T-helper 1 cell treated with Interleukin-12 subunit alpha and Interleukin-12 subunit beta and Interleukin-4 antibody, amounts not matched to agents 30 μg/mL and 1 μg/mL, for 36 hours (primary cell): ENCODE results near the gene MEGF6.

Experiments
- H3K27ac Mint-ChIP-seq: one replicate; pipeline ENCODE4 v1.8.0; 2021; ENCODE audit warnings: mild to moderate bottlenecking, mixed read lengths
- H3K27me3 Mint-ChIP-seq: one replicate; pipeline ENCODE4 v1.8.0; 2021; ENCODE audit warnings: low read depth, mixed read lengths
- H3K36me3 Mint-ChIP-seq: one replicate; pipeline ENCODE4 v1.8.0; 2021; ENCODE audit warnings: low read depth, mixed read lengths
- H3K4me1 Mint-ChIP-seq: one replicate; pipeline ENCODE4 v1.8.0; 2021; ENCODE audit warnings: low read depth, mixed read lengths
- H3K4me3 Mint-ChIP-seq: one replicate; pipeline ENCODE4 v1.8.0; 2021; ENCODE audit warnings: mild to moderate bottlenecking, moderate library complexity, mixed read lengths
- H3K9me3 Mint-ChIP-seq: one replicate; pipeline ENCODE4 v1.8.0; 2021; ENCODE audit warnings: mixed read lengths

Gene MEGF6

GRCh38 chr1:3466366-3467075 lies 144.8 kb downstream of the MEGF6 start:
- H3K4me3 Mint-ChIP-seq: no peak overlapping the region
- H3K27me3 Mint-ChIP-seq: no peaks in the 10 kb centered on the region
- H3K27ac Mint-ChIP-seq: no peak overlapping the region
- no peaks in the 10 kb centered on the region for H3K9me3 Mint-ChIP-seq
- H3K4me1 Mint-ChIP-seq: no peaks in the 10 kb centered on the region
- H3K36me3 Mint-ChIP-seq: no peaks in the 10 kb centered on the region

- Mint-ChIP-seq H3K4me1 (no peaks in the 10 kb centered on the region), H3K27ac (no peak overlapping the region), H3K9me3 (no peaks in the 10 kb centered on the region), H3K36me3 (no peaks in the 10 kb centered on the region), H3K4me3 (no peak overlapping the region), H3K27me3 (no peaks in the 10 kb centered on the region)
Measured at GRCh38 chr1:3465935-3466321, 145.4 kb downstream of the MEGF6 start.

GRCh38 chr1:3465091-3465934 lies 146.0 kb downstream of the MEGF6 start:
- Mint-ChIP-seq H3K9me3 (no peaks in the 10 kb centered on the region), H3K36me3 (no peaks in the 10 kb centered on the region), H3K4me1 (no peaks in the 10 kb centered on the region), H3K27me3 (no peaks in the 10 kb centered on the region), H3K27ac (no peak overlapping the region), H3K4me3 (no peak overlapping the region)

GRCh38 chr1:3464649-3465025 lies 146.7 kb downstream of the MEGF6 start:
- no peak overlapping the region for H3K4me3 Mint-ChIP-seq
- no peaks in the 10 kb centered on the region for H3K27me3 Mint-ChIP-seq
- H3K36me3 Mint-ChIP-seq: no peaks in the 10 kb centered on the region
- no peaks in the 10 kb centered on the region for H3K9me3 Mint-ChIP-seq
- H3K27ac Mint-ChIP-seq: no peak overlapping the region
- H3K4me1 Mint-ChIP-seq: no peaks in the 10 kb centered on the region

GRCh38 chr1:3463891-3464648 lies 147.2 kb downstream of the MEGF6 start:
- Mint-ChIP-seq H3K36me3 (no peaks in the 10 kb centered on the region), H3K27me3 (no peaks in the 10 kb centered on the region), H3K4me1 (no peaks in the 10 kb centered on the region), H3K27ac (no peak overlapping the region), H3K4me3 (no peak overlapping the region), H3K9me3 (no peaks in the 10 kb centered on the region)

- Mint-ChIP-seq H3K36me3 (no peaks in the 10 kb centered on the region), H3K27me3 (no peaks in the 10 kb centered on the region), H3K27ac (no peak overlapping the region), H3K4me3 (no peak overlapping the region), H3K4me1 (no peaks in the 10 kb centered on the region), H3K9me3 (no peaks in the 10 kb centered on the region)
Measured at GRCh38 chr1:3463408-3463863, 147.9 kb downstream of the MEGF6 start.

- H3K27me3 Mint-ChIP-seq: no peaks in the 10 kb centered on the region
- no peaks in the 10 kb centered on the region for H3K36me3 Mint-ChIP-seq
- no peaks in the 10 kb centered on the region for H3K4me1 Mint-ChIP-seq
- no peak overlapping the region for H3K4me3 Mint-ChIP-seq
- H3K27ac Mint-ChIP-seq: no peak overlapping the region
- no peaks in the 10 kb centered on the region for H3K9me3 Mint-ChIP-seq
Measured at GRCh38 chr1:3463013-3463385, 148.3 kb downstream of the MEGF6 start.

GRCh38 chr1:3462356-3463012 lies 148.8 kb downstream of the MEGF6 start:
- Mint-ChIP-seq H3K4me1 (no peaks in the 10 kb centered on the region), H3K27me3 (no peaks in the 10 kb centered on the region), H3K36me3 (no peaks in the 10 kb centered on the region), H3K9me3 (no peaks in the 10 kb centered on the region), H3K4me3 (no peak overlapping the region), H3K27ac (no peak overlapping the region)

GRCh38 chr1:3461934-3462275 lies 149.4 kb downstream of the MEGF6 start:
- H3K36me3 Mint-ChIP-seq: no peaks in the 10 kb centered on the region
- H3K27ac Mint-ChIP-seq: no peak overlapping the region
- no peaks in the 10 kb centered on the region for H3K4me1 Mint-ChIP-seq
- H3K27me3 Mint-ChIP-seq: no peaks in the 10 kb centered on the region
- no peak overlapping the region for H3K4me3 Mint-ChIP-seq
- no peaks in the 10 kb centered on the region for H3K9me3 Mint-ChIP-seq

- Mint-ChIP-seq H3K27ac (no peak overlapping the region), H3K9me3 (no peaks in the 10 kb centered on the region), H3K27me3 (no peaks in the 10 kb centered on the region), H3K4me1 (no peaks in the 10 kb centered on the region), H3K36me3 (no peaks in the 10 kb centered on the region), H3K4me3 (no peak overlapping the region)
Measured at GRCh38 chr1:3461238-3461933, 149.9 kb downstream of the MEGF6 start.

- Mint-ChIP-seq H3K4me1 (no peaks in the 10 kb centered on the region), H3K4me3 (no peak overlapping the region), H3K27ac (no peak overlapping the region), H3K9me3 (no peaks in the 10 kb centered on the region), H3K36me3 (no peaks in the 10 kb centered on the region), H3K27me3 (no peaks in the 10 kb centered on the region)
Measured at GRCh38 chr1:3460672-3461131, 150.6 kb downstream of the MEGF6 start.

- H3K4me3 Mint-ChIP-seq: no peak overlapping the region
- no peak overlapping the region for H3K27ac Mint-ChIP-seq
- H3K36me3 Mint-ChIP-seq: no peaks in the 10 kb centered on the region
- peaks cover 6% of the 10 kb centered on the region for H3K27me3 Mint-ChIP-seq
- H3K4me1 Mint-ChIP-seq: no peaks in the 10 kb centered on the region
- no peaks in the 10 kb centered on the region for H3K9me3 Mint-ChIP-seq
Measured at GRCh38 chr1:3459940-3460671, 151.2 kb downstream of the MEGF6 start.

GRCh38 chr1:3459051-3459908 lies 152.0 kb downstream of the MEGF6 start:
- no peak overlapping the region for H3K27ac Mint-ChIP-seq
- H3K4me1 Mint-ChIP-seq: no peaks in the 10 kb centered on the region
- H3K36me3 Mint-ChIP-seq: no peaks in the 10 kb centered on the region
- no peak overlapping the region for H3K4me3 Mint-ChIP-seq
- peaks cover 7% of the 10 kb centered on the region for H3K27me3 Mint-ChIP-seq
- H3K9me3 Mint-ChIP-seq: no peaks in the 10 kb centered on the region
